Kasumi-1 (cell line): ENCODE results near the gene THAP7.

Source experiments
- DNase-seq, 2 experiments: peaks; one replicate each; lab custom pipeline; 2025; lab: John Stamatoyannopoulos, UW

THAP7 gene

GRCh38 chr22:20993304-20994127, 8.4 kb downstream of the THAP7 start:
- DNase-seq: no peak

GRCh38 chr22:20992456-20993303, 9.2 kb downstream of the THAP7 start:
- no peak for DNase-seq

- no peak for DNase-seq
These were observed 9.9 kb downstream of the THAP7 start for GRCh38 chr22:20992056-20992442.

DNA sequence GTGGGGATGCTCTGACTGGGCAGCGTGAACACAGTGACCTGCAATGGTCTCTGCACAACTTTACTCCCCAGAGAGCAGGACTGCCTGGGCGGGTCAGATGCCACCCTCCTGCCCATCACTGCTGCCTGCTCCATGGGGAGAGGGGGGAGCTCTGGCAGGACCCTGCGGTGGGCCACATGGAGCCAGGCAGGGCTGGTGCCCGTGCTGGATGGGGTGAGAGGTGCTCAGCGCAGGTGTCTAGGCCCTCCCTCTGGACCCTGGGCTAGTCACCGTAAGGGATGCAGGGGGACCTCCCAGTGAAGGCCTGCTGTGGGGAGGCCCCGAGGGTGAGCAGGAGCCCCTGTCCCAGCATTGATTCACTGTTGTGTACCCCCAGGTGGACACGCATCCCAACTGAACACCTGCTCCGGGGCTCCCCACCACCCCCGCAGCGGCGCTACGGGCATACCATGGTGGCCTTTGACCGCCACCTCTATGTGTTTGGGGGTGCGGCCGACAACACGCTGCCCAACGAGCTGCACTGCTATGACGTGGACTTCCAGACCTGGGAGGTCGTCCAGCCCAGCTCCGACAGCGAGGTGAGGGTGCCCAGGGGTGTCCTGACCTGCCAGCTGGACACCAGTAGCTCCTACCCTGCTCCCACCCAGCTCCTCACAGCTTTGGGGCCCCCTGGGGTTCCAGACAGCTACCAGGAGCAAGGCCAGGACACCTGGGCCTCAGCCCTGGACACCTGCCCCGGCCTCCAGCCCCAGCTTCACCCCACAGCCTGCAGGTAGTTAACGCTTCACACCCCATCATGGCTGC, 10.5 kb downstream of the THAP7 start:
- DNase-seq: no peak

- no peak for DNase-seq
These were observed 11.4 kb downstream of the THAP7 start for GRCh38 chr22:20990184-20991180.

- DNase-seq: no peak
These were observed 12.4 kb downstream of the THAP7 start for GRCh38 chr22:20989323-20990138.

- no peak for DNase-seq
These were observed 13.2 kb downstream of the THAP7 start for GRCh38 chr22:20988573-20989322.

DNA sequence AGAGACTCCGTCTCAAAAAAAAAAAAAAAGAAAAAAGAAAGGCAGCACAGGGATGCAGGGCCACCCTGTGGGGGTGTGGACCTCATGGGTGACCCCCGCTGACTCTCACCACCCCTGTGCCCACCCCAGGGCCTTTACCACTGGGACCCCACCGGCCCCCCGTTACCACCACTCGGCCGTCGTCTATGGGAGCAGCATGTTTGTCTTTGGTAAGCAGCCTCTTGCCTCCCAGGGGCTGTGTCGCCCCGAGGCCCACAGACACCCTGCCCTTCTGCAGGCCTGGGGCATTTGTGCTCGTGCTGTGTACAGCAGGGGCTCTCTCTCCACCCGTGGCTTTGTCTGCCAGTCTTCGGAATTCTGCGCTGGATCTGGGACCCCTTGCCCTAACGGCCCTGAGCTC, 14.5 kb downstream of the THAP7 start:
- DNase-seq: no peak

- DNase-seq: no peak
These were observed 15.6 kb downstream of the THAP7 start for GRCh38 chr22:20986365-20986764.

GRCh38 chr22:20985720-20986119, 16.2 kb downstream of the THAP7 start:
- no peak for DNase-seq

DNA sequence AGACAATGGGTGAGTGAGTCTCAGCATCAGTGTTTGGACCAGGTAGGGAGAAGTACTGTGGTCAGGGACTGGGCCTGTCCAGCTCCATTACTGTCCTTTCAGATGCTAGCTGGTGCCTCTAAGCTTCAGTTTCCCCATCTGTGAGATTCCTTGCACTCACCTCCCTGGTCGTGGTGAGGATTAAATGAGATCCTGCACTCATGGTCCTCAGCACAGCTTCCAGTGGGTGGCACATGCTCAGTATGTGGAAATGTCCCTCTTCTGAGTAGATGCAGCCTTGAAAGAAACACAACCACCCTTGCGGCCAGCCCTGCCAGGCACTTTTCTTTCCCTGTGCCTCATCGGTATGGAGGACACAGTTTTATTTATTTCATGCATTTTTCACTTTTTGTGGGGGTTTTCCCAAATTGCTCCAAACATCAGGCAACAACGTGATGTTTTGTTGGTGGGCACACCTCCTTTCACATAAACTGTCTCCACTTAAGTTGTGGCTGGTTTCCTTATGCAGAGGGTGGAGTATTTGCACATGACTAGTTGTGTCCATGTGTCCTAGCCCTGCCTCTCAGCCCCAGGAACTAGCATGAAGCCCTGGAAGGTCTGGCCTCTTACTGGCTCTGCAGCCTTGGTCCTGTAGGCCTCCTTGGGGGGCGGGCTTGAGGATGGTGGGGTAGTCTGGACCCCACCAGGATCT, 18.7 kb downstream of the THAP7 start:
- DNase-seq: no peak

DNA sequence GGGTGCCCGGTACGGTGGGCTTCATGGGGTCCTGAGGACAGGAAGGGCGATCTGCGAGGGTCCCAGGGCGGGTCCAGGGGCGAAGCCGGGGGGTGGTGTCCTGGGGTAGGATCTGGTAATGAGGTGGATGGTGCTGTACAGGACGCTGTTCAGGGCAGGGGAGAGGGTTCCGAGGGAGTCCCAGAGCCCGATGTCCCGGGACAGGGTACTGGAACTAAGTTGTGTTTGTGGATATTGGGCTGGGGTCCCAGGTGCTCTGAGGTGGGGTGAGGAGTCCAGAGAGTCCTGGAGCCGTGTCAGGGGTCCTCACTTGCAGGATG, 19.4 kb downstream of the THAP7 start:
- no peak for DNase-seq

- peak; percentile 82 for DNase-seq
These were observed 19.9 kb downstream of the THAP7 start, which contains the start of gene LZTR1 for GRCh38 chr22:20981787-20982562. TSS of gene LZTR1 (plus strand) at chr22:20982297. CDS start at chr22:20982372, 75 bp downstream.

DNA sequence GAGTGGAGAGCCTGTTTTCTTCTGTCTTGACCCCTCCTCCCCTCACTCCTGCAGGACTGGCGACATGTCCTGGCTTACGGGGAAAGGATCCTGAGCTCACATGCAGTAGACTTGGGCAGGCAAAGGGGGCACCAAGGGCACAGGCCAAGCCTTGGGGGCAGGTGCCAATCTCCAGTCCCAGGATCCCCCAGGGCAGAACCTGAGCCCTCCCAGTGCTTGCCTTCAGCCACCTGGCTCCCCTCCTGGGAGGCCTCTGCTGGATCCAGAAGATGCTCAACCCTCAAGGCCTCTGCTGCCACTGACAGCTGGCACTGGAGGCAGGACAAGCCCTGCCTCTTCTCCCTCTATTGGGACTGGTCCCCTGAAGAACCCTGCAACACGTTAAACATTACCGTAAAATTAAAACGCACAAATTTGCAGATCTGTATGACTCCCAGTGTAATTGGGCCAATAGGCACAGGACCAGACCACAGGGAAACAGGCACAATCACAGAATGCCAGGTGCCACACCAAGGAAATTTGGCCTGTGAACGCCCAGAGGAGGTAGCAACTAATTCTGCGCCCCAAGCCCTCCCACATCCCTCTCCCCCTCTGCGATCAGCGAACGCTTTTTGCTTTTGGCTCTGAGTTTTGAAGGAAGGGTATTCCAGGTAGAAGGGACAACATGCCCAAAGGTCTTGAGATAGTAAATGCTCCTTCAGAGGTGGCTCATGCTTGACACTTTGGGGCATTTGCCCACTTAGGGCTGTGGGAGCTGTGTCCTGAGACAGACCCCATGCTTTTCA, 20.8 kb downstream of the THAP7 start:
- DNase-seq: no peak

GRCh38 chr22:20980523-20980922, 21.4 kb downstream of the THAP7 start:
- DNase-seq: no peak

- DNase-seq: no peak
These were observed 21.9 kb downstream of the THAP7 start for GRCh38 chr22:20979940-20980453.

GRCh38 chr22:20979243-20979809, 22.6 kb downstream of the THAP7 start:
- no peak for DNase-seq
